B cell (primary cell): ENCODE data around the gene BNC2. TPM values are rescaled to one million over a fixed set of nuclear protein-coding genes. Genes with fewer than 3 reads are reported as not detected.

Experiments
- ATAC-seq: fragments of 200-7000 bp; cut with Tn5 transposase; one replicate; pipeline ENCODE4 v1.10.0; 2021; ENCODE audit warnings: low read depth, mild to moderate bottlenecking, moderate number of reproducible peaks, moderate library complexity
- CTCF ChIA-PET: fragments of 350-600 bp; sonication (Branson Sonifier 250); formaldehyde crosslinking; loops from one replicate; lab custom pipeline; 2021; ENCODE audit warnings: antibody characterized with exemption, inconsistent platforms; lab: Charles Lee
- POLR2A ChIA-PET: fragments of 350-600 bp; sonication (Branson Sonifier 250); formaldehyde crosslinking; loops from one replicate; lab custom pipeline; 2021; ENCODE audit warnings: antibody characterized with exemption; lab: Charles Lee
- DNase-seq: peaks from one replicate; pipeline ENCODE4 v3.0.0; 2013
- H2AFZ ChIP-seq: 2 replicates; pipeline ENCODE4 v1.6.1; 2012; ENCODE audit warnings: mild to moderate bottlenecking, low read depth, low read length; ENCODE audit not compliant: insufficient read depth, poor library complexity, severe bottlenecking
- H3K27ac ChIP-seq, 2 donors: 1 replicate in 1 of 2; 2 replicates in 1 of 2; pipeline ENCODE4 v1.5.1; 2012 to 2013; ENCODE audit warnings: low read length in 2 of 2, mild to moderate bottlenecking in 2 of 2, moderate library complexity in 1 of 2
- H3K27me3 ChIP-seq, 4 experiments: fragments of 200-600 bp in 1 of 4; sonication (generic) in 1 of 4; replicated peaks in 1 of 4; 1 replicate in 2 of 4; 2 replicates in 2 of 4; pipeline versions ENCODE4 v1.6.1 to v1.7.0; 2013 to 2016; ENCODE audit warnings: low read length in 3 of 4, mild to moderate bottlenecking in 2 of 4, mixed read lengths in 1 of 4, moderate library complexity in 1 of 4; ENCODE audit not compliant: insufficient read depth in 4 of 4, control insufficient read depth in 3 of 4; ENCODE audit errors: control extremely low read depth in 1 of 4
- H3K36me3 ChIP-seq, 2 experiments: replicated peaks in 1 of 2; 1 replicate in 1 of 2; 2 replicates in 1 of 2; pipeline versions ENCODE4 v1.6.1 to v1.7.1; 2013; ENCODE audit warnings: low read length in 1 of 2; ENCODE audit not compliant: insufficient read depth in 2 of 2, control insufficient read depth in 1 of 2; ENCODE audit errors: control extremely low read depth in 1 of 2, extremely low read depth in 1 of 2
- H3K4me1 ChIP-seq, 2 donors: fragments of 200-600 bp in 1 of 2; sonication (generic) in 1 of 2; 1 replicate in 1 of 2; 2 replicates in 1 of 2; pipeline versions ENCODE4 v1.5.1 to v1.6.1; 2013 to 2017; ENCODE audit warnings: low read length in 2 of 2; ENCODE audit not compliant: control insufficient read depth in 2 of 2, insufficient read depth in 2 of 2
- H3K4me2 ChIP-seq: replicated peaks from 2 replicates; pipeline ENCODE3; 2012; ENCODE audit warnings: mild to moderate bottlenecking, low read depth, low read length; ENCODE audit not compliant: poor library complexity, severe bottlenecking
- H3K4me3 ChIP-seq, 5 experiments: fragments of 200-600 bp in 1 of 5; sonication (generic) in 1 of 5; 1 replicate in 3 of 5; 2 replicates in 2 of 5; pipeline versions ENCODE4 v1.5.1 to v1.7.0; 2011 to 2016; ENCODE audit warnings: low read length in 4 of 5, mild to moderate bottlenecking in 4 of 5, low read depth in 2 of 5, control low read depth in 1 of 5, moderate library complexity in 1 of 5; ENCODE audit not compliant: insufficient read depth in 1 of 5; ENCODE audit errors: control extremely low read depth in 1 of 5, extremely low read depth in 1 of 5
- H3K79me2 ChIP-seq: fragments of 200-600 bp; sonication (generic); one replicate; pipeline ENCODE4 v1.6.0; 2016; ENCODE audit warnings: low read length; ENCODE audit not compliant: control insufficient read depth, insufficient read depth
- H3K9ac ChIP-seq: fragments of 200-600 bp; sonication (generic); 2 replicates; pipeline ENCODE4 v1.6.1; 2017; ENCODE audit warnings: mild to moderate bottlenecking, low read length, moderate library complexity
- H3K9me3 ChIP-seq, 3 donors: one replicate each; pipeline versions ENCODE4 v1.6.1 to v1.7.1; 2013; ENCODE audit warnings: low read length in 2 of 3; ENCODE audit not compliant: control insufficient read depth in 2 of 3, insufficient read depth in 1 of 3; ENCODE audit errors: control extremely low read depth in 1 of 3
- H4K20me1 ChIP-seq: 2 replicates; pipeline ENCODE4 v1.6.0; 2012; ENCODE audit warnings: mild to moderate bottlenecking, low read length; ENCODE audit not compliant: insufficient read depth, control insufficient read depth, poor library complexity, severe bottlenecking
- H3K27ac Mint-ChIP-seq: one replicate; pipeline ENCODE4 v1.8.0; 2021; ENCODE audit warnings: mixed read lengths
- H3K27me3 Mint-ChIP-seq: one replicate; pipeline ENCODE4 v1.8.0; 2021; ENCODE audit warnings: mixed read lengths
- H3K4me1 Mint-ChIP-seq: one replicate; pipeline ENCODE4 v1.8.0; 2021; ENCODE audit warnings: mixed read lengths
- H3K4me3 Mint-ChIP-seq: one replicate; pipeline ENCODE4 v1.8.0; 2021; ENCODE audit warnings: mixed read lengths
- H3K9me3 Mint-ChIP-seq: one replicate; pipeline ENCODE4 v1.8.0; 2022; ENCODE audit warnings: mixed read lengths; ENCODE audit not compliant: insufficient read depth
- CTCF ChIP-seq: fragments of 200-600 bp; IDR thresholded peaks from one replicate; pipeline ENCODE4 v1.8.0; 2022; ENCODE audit warnings: antibody characterized with exemption, mild to moderate bottlenecking
- EZH2 ChIP-seq: IDR thresholded peaks from 2 replicates; pipeline ENCODE4 v1.6.1; 2012; ENCODE audit warnings: borderline replicate concordance, low read depth, mild to moderate bottlenecking, moderate library complexity, low read length; ENCODE audit not compliant: insufficient read depth, poor library complexity, severe bottlenecking
- WGBS: methylation state at CpG from one replicate; pipeline ENCODE4 v1.1.5; 2013; ENCODE audit warnings: missing lambda C conversion rate; ENCODE audit not compliant: insufficient coverage; 5-methylcytosine and 5-hydroxymethylcytosine counted together
- intact Hi-C: fragments of 100-400 bp; cut with micrococcal nuclease; formaldehyde crosslinking; loops from one replicate; pipeline ENCODE4 v1.10.0; 2022
- polyA plus RNA-seq: library from polyadenylated mRNA; depleted of rRNA; stranded (reverse); fragments of >200 nt; gene quantifications from 2 replicates; pipeline ENCODE4 v1.2.3, GENCODE V29; 2012
- total RNA-seq, 2 donors: library from RNA; stranded (reverse); fragments of 120-200 nt in 1 of 2; gene quantifications; 1 replicate in 1 of 2; 2 replicates in 1 of 2; pipeline versions ENCODE4 v1.2.3 to v1.2.4, GENCODE V29; 2013 to 2022

The BNC2 gene
- total and polyA plus RNA-seq, 2 donors (not counting 1 experiment from before 2014, with no cell fraction given) = 0.01 TPM; not detected in 1

GRCh38 chr9:16501726-16502125 lies 368.7 kb downstream of the BNC2 start:
- no peaks in the 10 kb centered on the region for H3K4me1 ChIP-seq
- no peak overlapping the region for H3K4me3 Mint-ChIP-seq
- H3K4me3 ChIP-seq = no peak overlapping the region
- H3K4me2 ChIP-seq = no peak overlapping the region
- ChIA-PET POLR2A (no interaction called here), CTCF (no interaction called here)
- H3K9me3 ChIP-seq = no peaks in the 10 kb centered on the region
- H3K27me3 ChIP-seq = no peaks in the 10 kb centered on the region
- no peak for DNase-seq
- no peak overlapping the region for H3K9ac ChIP-seq
- ATAC-seq = no peak
- WGBS = 100% methylated on average over 1 of the region's 2 CpGs
- H3K27me3 Mint-ChIP-seq = no peaks in the 10 kb centered on the region
- H2AFZ ChIP-seq = no peak overlapping the region
- no peaks in the 10 kb centered on the region for H3K36me3 ChIP-seq
- no peaks in the 10 kb centered on the region for H3K9me3 Mint-ChIP-seq
- intact Hi-C loops = loop anchor here (10.0 kb wide), 1 partner anchor 57 kb away; no protein-coding TSS in a partner anchor
- no peaks in the 10 kb centered on the region for H3K79me2 ChIP-seq
- no peaks in the 10 kb centered on the region for H4K20me1 ChIP-seq
- no peak overlapping the region for H3K27ac Mint-ChIP-seq
- no peaks in the 10 kb centered on the region for H3K4me1 Mint-ChIP-seq
- TF ChIP-seq EZH2 (no peak), CTCF (no peak)
- no peak overlapping the region for H3K27ac ChIP-seq

- ChIA-PET CTCF (interaction anchor here (0.6 kb wide), 1 partner anchor 19 kb away, joined by 3 read pairs; no protein-coding TSS in a partner anchor), POLR2A (no interaction called here)
- Histone ChIP-seq H3K9me3 (no peaks in the 10 kb centered on the region), H3K27ac (no peak overlapping the region), H3K9ac (no peak overlapping the region), H3K4me3 (no peak overlapping the region), H4K20me1 (no peaks in the 10 kb centered on the region), H2AFZ (no peak overlapping the region), H3K4me1 (no peaks in the 10 kb centered on the region), H3K27me3 (no peaks in the 10 kb centered on the region), H3K4me2 (no peak overlapping the region), H3K79me2 (no peaks in the 10 kb centered on the region), H3K36me3 (no peaks in the 10 kb centered on the region)
- ATAC-seq = no peak
- Mint-ChIP-seq H3K4me3 (no peak overlapping the region), H3K27me3 (no peaks in the 10 kb centered on the region), H3K4me1 (no peaks in the 10 kb centered on the region), H3K9me3 (no peaks in the 10 kb centered on the region), H3K27ac (no peak overlapping the region)
- intact Hi-C loops = loop anchor here (10.0 kb wide), 1 partner anchor 56 kb away; no protein-coding TSS in a partner anchor
- no peak for TF ChIP-seq EZH2
- no peak for TF ChIP-seq CTCF
- DNase-seq = no peak
- no CpG with 5 or more reads among the region's 2 CpGs for WGBS
Measured at GRCh38 chr9:16501141-16501540, 369.3 kb downstream of the BNC2 start.
